CD14-positive monocyte (primary cell): ENCODE measurements around the gene RNF157. TPM values are rescaled to one million over a fixed set of nuclear protein-coding genes. Genes with fewer than 3 reads are reported as not detected.

Experiments used
- DNase-seq, 3 donors: peaks; one replicate each; pipeline ENCODE4 v3.0.0-alpha.2; 2011 to 2022
- H2AFZ ChIP-seq: 2 replicates; pipeline ENCODE4 v1.6.0; 2012; ENCODE audit warnings: mild to moderate bottlenecking, low read depth, low read length, inconsistent platforms; ENCODE audit not compliant: insufficient read depth, poor library complexity, severe bottlenecking
- H3K27ac ChIP-seq, 2 donors: 1 replicate in 1 of 2; 2 replicates in 1 of 2; pipeline ENCODE4 v1.5.1; 2012 to 2013; ENCODE audit warnings: low read length in 2 of 2, control low read depth in 1 of 2, inconsistent platforms in 1 of 2, low read depth in 1 of 2, mild to moderate bottlenecking in 1 of 2
- H3K27me3 ChIP-seq, 2 donors: one replicate each; pipeline versions ENCODE4 v1.6.0 to v1.6.1; 2011 to 2013; ENCODE audit warnings: low read length in 2 of 2; ENCODE audit not compliant: control insufficient read depth in 2 of 2, insufficient read depth in 2 of 2
- H3K36me3 ChIP-seq, 2 donors: replicated peaks in 1 of 2; 1 replicate in 1 of 2; 2 replicates in 1 of 2; pipeline versions ENCODE4 v1.5.1 to v1.6.1; 2012 to 2013; ENCODE audit warnings: low read length in 2 of 2, control low read depth in 1 of 2, inconsistent platforms in 1 of 2, mild to moderate bottlenecking in 1 of 2; ENCODE audit not compliant: insufficient read depth in 2 of 2, control insufficient read depth in 1 of 2
- H3K4me1 ChIP-seq, 2 donors: 1 replicate in 1 of 2; 2 replicates in 1 of 2; pipeline versions ENCODE4 v1.5.1 to v1.6.1; 2012 to 2013; ENCODE audit warnings: low read length in 2 of 2, control low read depth in 1 of 2, inconsistent platforms in 1 of 2, mild to moderate bottlenecking in 1 of 2, moderate library complexity in 1 of 2; ENCODE audit not compliant: insufficient read depth in 2 of 2, control insufficient read depth in 1 of 2
- H3K4me2 ChIP-seq: replicated peaks from 2 replicates; pipeline ENCODE3; 2012; ENCODE audit warnings: low read length, moderate library complexity, mild to moderate bottlenecking; ENCODE audit not compliant: poor library complexity, severe bottlenecking; ENCODE audit errors: extremely low read depth
- H3K4me3 ChIP-seq, 3 experiments: fragments of 200-600 bp in 1 of 3; sonication (generic) in 1 of 3; replicated peaks in 1 of 3; 1 replicate in 2 of 3; 2 replicates in 1 of 3; pipeline ENCODE4 v1.5.1; 2011 to 2013; ENCODE audit warnings: low read length in 3 of 3, mild to moderate bottlenecking in 3 of 3, control low read depth in 2 of 3, low read depth in 2 of 3, inconsistent platforms in 1 of 3, moderate library complexity in 1 of 3
- H3K79me2 ChIP-seq: 2 replicates; pipeline ENCODE4 v1.6.0; 2012; ENCODE audit warnings: mild to moderate bottlenecking, control low read depth, inconsistent platforms, low read length, moderate library complexity; ENCODE audit not compliant: insufficient read depth
- H3K9ac ChIP-seq: 2 replicates; pipeline ENCODE4 v1.6.0; 2017; ENCODE audit warnings: low read length, mild to moderate bottlenecking; ENCODE audit not compliant: insufficient read depth, poor library complexity, severe bottlenecking
- H3K9me3 ChIP-seq, 2 donors: replicated peaks in 1 of 2; 1 replicate in 1 of 2; 2 replicates in 1 of 2; pipeline versions ENCODE4 v1.5.1 to v1.6.1; 2012 to 2013; ENCODE audit warnings: low read length in 2 of 2, control low read depth in 1 of 2; ENCODE audit not compliant: control insufficient read depth in 1 of 2, insufficient read depth in 1 of 2
- H4K20me1 ChIP-seq: 2 replicates; pipeline ENCODE4 v1.6.0; 2012; ENCODE audit warnings: mild to moderate bottlenecking, low read length, control low read depth, moderate library complexity; ENCODE audit not compliant: insufficient read depth
- H3K27ac Mint-ChIP-seq, 7 donors: one replicate each; pipeline ENCODE4 v1.8.0; 2020; ENCODE audit warnings: mild to moderate bottlenecking in 7 of 7, mixed read lengths in 7 of 7, moderate library complexity in 6 of 7, inconsistent platforms in 2 of 7
- H3K27me3 Mint-ChIP-seq, 3 donors: one replicate each; pipeline ENCODE4 v1.8.0; 2021 to 2022; ENCODE audit warnings: low read depth in 3 of 3, mild to moderate bottlenecking in 3 of 3, mixed read lengths in 3 of 3, moderate library complexity in 3 of 3, inconsistent platforms in 1 of 3
- H3K36me3 Mint-ChIP-seq, 2 donors: one replicate each; pipeline ENCODE4 v1.8.0; 2020; ENCODE audit warnings: mixed read lengths in 2 of 2, inconsistent platforms in 1 of 2, mild to moderate bottlenecking in 1 of 2
- H3K4me1 Mint-ChIP-seq: one replicate; pipeline ENCODE4 v1.8.0; 2020; ENCODE audit warnings: mild to moderate bottlenecking, mixed read lengths
- H3K4me3 Mint-ChIP-seq, 2 donors: one replicate each; pipeline ENCODE4 v1.8.0; 2020; ENCODE audit warnings: mild to moderate bottlenecking in 2 of 2, mixed read lengths in 2 of 2, moderate library complexity in 1 of 2
- H3K9me3 Mint-ChIP-seq, 7 donors: one replicate each; pipeline ENCODE4 v1.8.0; 2020 to 2022; ENCODE audit warnings: mixed read lengths in 7 of 7, mild to moderate bottlenecking in 6 of 7, moderate library complexity in 6 of 7, inconsistent platforms in 2 of 7
- WGBS: methylation state at CpG from one replicate; pipeline ENCODE4 v1.1.5; 2013; ENCODE audit warnings: missing lambda C conversion rate; ENCODE audit not compliant: insufficient coverage; 5-methylcytosine and 5-hydroxymethylcytosine counted together
- intact Hi-C, 2 donors: fragments of 100-400 bp; cut with micrococcal nuclease; formaldehyde crosslinking; loops; one replicate each; pipeline versions ENCODE4 v1.15.0 to v1.15.1; 2023
- polyA plus RNA-seq, 3 donors: library from polyadenylated mRNA; depleted of rRNA in 1 of 3; unstranded in 2 of 3; stranded (reverse) in 1 of 3; fragments of 300-500 nt in 2 of 3; fragments of >200 nt in 1 of 3; fragmentation: Illumina TruSeq in 2 of 3; gene quantifications; 1 replicate in 2 of 3; 2 replicates in 1 of 3; pipeline ENCODE4 v1.2.3, GENCODE V29; 2012 to 2021
- TF ChIP-seq, protein P1 (sequence below): fragments of 200-600 bp; IDR thresholded peaks from one replicate; pipeline ENCODE4 v1.8.0; 2022; ENCODE audit warnings: antibody characterized with exemption, mild to moderate bottlenecking

Gene RNF157
- polyA plus RNA-seq, 3 donors = 0.03 TPM; not detected in 2

DNA sequence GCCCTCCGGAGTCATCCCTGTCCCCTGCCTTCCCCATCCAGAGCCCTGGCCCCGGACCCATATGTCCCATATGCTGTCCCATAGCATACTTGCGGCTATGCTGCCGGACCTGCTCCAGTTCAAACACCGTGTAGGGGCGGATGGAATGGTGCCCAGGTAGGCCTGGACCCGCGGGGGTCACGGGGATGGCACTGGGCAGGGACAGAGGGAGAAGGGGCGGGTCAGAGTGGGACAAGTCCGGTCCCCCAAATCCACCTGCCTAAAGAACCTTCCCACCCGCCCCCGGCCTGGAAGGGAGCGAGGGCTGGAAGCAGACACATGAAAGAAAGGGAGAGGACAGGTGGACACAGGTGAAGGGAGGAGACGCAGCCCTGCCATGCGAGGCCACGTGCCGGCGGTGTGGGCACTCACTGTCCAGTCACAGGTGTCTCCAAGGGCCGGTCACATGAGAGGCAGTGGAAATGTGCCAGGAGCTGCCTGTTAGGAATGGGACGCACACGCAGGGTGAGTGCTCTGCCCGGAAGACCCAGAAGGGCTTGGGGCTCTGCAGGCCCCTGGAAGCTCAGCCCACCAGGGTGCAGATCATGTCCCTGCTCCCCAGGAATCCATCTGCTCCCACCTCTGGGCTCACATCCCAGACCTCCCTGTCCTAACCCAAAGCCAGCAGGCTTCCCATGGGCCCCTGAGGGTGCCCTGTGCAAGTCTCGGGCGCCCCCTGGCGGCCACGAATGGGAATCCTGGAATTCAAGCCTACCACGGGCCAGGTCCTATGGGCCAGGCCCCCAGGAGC lies 38.9 kb upstream of the RNF157 start:
- Histone ChIP-seq H3K4me1 (peaks cover 0 to 1% of the 10 kb centered on the region in 2 donors), H3K27me3 (no peaks in the 10 kb centered on the region), H3K9ac (no peak overlapping the region), H3K4me2 (no peak overlapping the region), H2AFZ (no peak overlapping the region), H3K4me3 (no peak overlapping the region), H3K9me3 (no peaks in the 10 kb centered on the region), H3K36me3 (no peaks in the 10 kb centered on the region), H3K27ac (no peak overlapping the region), H3K79me2 (no peaks in the 10 kb centered on the region), H4K20me1 (no peaks in the 10 kb centered on the region)
- peak; percentile 72 to 80 (median 79) for DNase-seq
- H3K9me3 Mint-ChIP-seq = no peaks in the 10 kb centered on the region
- TF ChIP-seq, protein P1, sequence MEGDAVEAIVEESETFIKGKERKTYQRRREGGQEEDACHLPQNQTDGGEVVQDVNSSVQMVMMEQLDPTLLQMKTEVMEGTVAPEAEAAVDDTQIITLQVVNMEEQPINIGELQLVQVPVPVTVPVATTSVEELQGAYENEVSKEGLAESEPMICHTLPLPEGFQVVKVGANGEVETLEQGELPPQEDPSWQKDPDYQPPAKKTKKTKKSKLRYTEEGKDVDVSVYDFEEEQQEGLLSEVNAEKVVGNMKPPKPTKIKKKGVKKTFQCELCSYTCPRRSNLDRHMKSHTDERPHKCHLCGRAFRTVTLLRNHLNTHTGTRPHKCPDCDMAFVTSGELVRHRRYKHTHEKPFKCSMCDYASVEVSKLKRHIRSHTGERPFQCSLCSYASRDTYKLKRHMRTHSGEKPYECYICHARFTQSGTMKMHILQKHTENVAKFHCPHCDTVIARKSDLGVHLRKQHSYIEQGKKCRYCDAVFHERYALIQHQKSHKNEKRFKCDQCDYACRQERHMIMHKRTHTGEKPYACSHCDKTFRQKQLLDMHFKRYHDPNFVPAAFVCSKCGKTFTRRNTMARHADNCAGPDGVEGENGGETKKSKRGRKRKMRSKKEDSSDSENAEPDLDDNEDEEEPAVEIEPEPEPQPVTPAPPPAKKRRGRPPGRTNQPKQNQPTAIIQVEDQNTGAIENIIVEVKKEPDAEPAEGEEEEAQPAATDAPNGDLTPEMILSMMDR = peak; percentile 99
- peak overlapping the region in 1 of 7 donors; percentile 82 for H3K27ac Mint-ChIP-seq
- no peak overlapping the region for H3K4me3 Mint-ChIP-seq
- WGBS = 70% methylated on average over 20 of the region's 28 CpGs
- H3K4me1 Mint-ChIP-seq = peaks cover 5% of the 10 kb centered on the region
- peaks cover 2 to 5% (median 5%) of the 10 kb centered on the region in 3 donors for H3K27me3 Mint-ChIP-seq
- no peaks in the 10 kb centered on the region for H3K36me3 Mint-ChIP-seq
- intact Hi-C loops = loop anchor here (1.0 to 10.0 kb wide), 4 partner anchors 37 to 158 kb away; partner anchors contain the start of gene RNF157 (in 1 of the 2)

DNA sequence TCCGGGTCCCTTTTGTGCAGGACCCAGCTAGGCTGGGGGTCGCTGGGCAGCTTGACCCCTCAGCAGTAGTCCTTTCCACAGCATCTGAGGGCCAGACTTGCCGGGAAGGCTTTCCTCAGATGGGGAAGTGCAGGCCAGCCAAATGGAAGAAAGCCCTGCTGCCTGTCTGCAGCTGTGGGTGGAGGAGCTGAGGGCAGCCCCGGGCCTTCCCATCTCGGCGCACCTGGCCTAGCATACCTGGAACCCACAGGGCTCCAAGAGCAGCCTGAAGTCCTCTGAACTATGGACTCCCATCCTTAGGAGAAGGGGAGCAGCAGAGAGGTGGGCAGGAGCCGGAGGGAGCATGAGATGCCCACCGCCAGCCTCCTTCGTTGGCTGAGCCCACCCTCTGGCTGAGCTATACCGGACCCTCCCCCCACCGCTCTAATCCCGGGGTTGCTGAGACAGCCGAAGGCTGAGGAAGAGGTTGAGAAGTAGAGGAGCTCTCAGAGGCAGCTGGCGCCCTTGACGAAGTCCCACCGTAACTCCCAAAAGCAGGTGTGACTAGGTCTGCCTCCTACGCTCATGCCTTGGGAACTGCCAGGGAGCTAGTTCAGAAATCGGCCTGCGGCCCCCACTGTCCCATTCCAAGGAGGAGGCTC lies 38.1 kb upstream of the RNF157 start:
- H4K20me1 ChIP-seq = no peaks in the 10 kb centered on the region
- H3K79me2 ChIP-seq = no peaks in the 10 kb centered on the region
- no peak overlapping the region for H2AFZ ChIP-seq
- no peak overlapping the region for H3K27ac ChIP-seq
- 92% methylated on average over 15 of the region's 19 CpGs for WGBS
- no peaks in the 10 kb centered on the region for H3K27me3 ChIP-seq
- intact Hi-C loops = loop anchor here in 1 of 2 donors (2.0 to 10.0 kb wide), 3 partner anchors 36 to 158 kb away; partner anchors contain the start of gene RNF157
- peaks cover 7 to 9% of the 10 kb centered on the region in 2 donors for H3K4me1 ChIP-seq
- Mint-ChIP-seq H3K27me3 (peaks cover 2 to 5% (median 5%) of the 10 kb centered on the region in 3 donors), H3K4me1 (peaks cover 5% of the 10 kb centered on the region), H3K36me3 (no peaks in the 10 kb centered on the region), H3K4me3 (no peak overlapping the region), H3K27ac (peak overlapping the region in 1 of 7 donors; percentile 18), H3K9me3 (no peaks in the 10 kb centered on the region)
- no peak for DNase-seq
- no peak overlapping the region for H3K4me3 ChIP-seq
- H3K4me2 ChIP-seq = no peak overlapping the region
- H3K36me3 ChIP-seq = no peaks in the 10 kb centered on the region
- no peak overlapping the region for H3K9ac ChIP-seq
- TF ChIP-seq, protein P1 = no peak
- H3K9me3 ChIP-seq = no peaks in the 10 kb centered on the region
